GM21447 (cell line): ENCODE results near the gene PLSCR2.
"Not testable (repeated sequence)": the region's sequence is repeated elsewhere in the genome, so short reads cannot be mapped to it uniquely, and the experiment has no call there.

Experiments
- ATAC-seq: cut with Tn5 transposase; IDR thresholded peaks from one replicate; pipeline ENCODE4 v1.9.1; 2021; ENCODE audit not compliant: unreplicated experiment

Gene PLSCR2

GRCh38 chr3:146421819-146422759 lies 47.3 kb downstream of the PLSCR2 start:
- ATAC-seq: no peak

GRCh38 chr3:146416366-146416765 lies 53.0 kb downstream of the PLSCR2 start:
- no peak for ATAC-seq

DNA sequence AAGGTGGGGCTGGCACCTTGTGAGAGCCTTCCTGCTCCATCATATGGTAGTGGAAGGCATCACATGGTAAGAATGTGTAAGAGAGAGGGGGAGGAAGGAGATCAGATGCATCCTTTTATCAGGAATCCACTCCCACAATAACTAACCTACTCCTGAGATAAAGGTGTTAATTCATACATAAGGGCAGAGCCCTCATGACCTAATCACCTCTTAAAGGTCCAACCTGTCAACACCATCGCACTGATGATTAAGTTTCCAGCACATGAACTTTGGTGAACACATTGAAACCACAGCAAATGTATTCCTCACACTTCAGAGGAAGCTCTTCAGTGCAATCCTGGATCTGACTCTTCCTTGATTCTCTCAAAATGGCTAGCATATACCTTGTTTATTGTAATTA lies 55.4 kb downstream of the PLSCR2 start:
- no peak for ATAC-seq

- not testable (repeated sequence) for ATAC-seq
Measured at GRCh38 chr3:146412711-146413110, 56.6 kb downstream of the PLSCR2 start.

DNA sequence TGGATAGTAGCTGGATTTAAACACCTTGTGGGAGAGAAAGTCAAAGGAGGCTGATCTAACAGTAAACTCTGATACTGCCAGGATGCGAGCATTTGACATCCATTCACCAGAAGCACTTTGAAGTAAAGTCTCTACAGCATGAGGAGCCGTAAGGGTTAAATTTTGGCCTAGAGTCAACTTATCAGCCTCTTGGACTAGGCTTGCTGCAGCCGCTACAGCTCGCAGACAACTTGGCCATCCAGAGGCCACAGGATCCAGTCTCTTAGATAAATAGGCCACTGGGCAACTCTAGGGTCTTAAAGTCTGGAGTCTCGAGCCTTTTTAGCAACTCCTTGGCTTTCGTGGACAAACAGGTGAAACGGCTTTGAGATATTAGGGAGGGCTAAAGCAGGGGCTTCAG lies 61.4 kb downstream of the PLSCR2 start:
- no peak for ATAC-seq

GRCh38 chr3:146404436-146404835 lies 64.9 kb downstream of the PLSCR2 start:
- no peak for ATAC-seq

DNA sequence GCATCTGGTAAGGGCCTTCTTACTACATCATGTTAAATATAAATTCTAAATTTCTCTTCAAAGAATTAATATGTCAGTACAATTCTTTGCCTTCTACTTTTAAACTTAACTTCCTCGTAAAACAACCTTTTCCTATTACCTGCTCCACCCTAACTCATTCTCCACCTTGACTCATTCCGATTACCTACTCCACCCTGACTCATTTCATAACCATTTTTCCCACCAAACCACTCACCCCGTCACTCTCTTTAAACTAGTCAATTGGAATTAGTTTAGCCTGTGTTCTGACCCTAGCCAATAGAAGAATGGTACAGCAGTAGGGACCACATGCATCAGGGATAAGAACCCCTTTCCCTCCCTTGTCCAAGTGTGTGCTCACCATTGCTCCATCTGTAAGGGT lies 65.6 kb downstream of the PLSCR2 start:
- no peak for ATAC-seq

DNA sequence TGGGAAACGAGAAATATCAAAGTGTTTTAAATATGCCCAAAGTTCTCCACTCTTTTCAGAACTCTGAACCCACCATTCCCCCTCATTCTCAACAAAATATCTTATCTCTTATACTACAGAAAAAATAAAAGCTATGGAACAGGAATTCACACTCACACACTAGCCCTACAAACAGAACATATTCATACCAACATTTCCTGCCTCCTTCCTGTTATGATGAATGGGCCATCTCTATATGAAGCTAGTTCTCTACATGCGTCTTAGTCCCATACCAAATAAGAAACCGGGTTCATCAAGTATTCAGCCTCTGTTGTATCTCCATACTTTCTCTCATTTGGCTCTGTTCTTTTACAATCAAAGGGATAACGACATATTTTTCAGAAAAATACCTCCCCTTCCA lies 72.6 kb downstream of the PLSCR2 start:
- no peak for ATAC-seq

GRCh38 chr3:146395164-146395563 lies 74.2 kb downstream of the PLSCR2 start:
- ATAC-seq: no peak

DNA sequence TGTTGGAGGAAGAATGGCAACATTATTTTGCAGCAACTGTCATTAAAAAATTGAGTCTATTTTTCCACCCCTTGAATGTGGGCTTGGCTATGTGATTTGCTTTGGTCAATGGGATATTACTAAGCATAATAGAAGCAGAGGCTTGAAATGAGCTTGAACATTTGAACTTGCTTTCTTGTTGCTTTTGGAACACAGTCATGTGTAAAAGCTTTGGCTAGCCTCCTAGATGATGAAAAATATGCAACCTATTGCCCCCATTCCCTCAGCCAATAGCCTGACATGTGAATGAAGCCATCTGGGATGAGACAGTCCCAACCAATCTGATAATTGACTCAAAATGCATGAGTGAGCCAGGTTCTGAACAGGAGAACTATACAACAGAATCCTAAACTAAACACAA lies 78.4 kb downstream of the PLSCR2 start:
- ATAC-seq: no peak

DNA sequence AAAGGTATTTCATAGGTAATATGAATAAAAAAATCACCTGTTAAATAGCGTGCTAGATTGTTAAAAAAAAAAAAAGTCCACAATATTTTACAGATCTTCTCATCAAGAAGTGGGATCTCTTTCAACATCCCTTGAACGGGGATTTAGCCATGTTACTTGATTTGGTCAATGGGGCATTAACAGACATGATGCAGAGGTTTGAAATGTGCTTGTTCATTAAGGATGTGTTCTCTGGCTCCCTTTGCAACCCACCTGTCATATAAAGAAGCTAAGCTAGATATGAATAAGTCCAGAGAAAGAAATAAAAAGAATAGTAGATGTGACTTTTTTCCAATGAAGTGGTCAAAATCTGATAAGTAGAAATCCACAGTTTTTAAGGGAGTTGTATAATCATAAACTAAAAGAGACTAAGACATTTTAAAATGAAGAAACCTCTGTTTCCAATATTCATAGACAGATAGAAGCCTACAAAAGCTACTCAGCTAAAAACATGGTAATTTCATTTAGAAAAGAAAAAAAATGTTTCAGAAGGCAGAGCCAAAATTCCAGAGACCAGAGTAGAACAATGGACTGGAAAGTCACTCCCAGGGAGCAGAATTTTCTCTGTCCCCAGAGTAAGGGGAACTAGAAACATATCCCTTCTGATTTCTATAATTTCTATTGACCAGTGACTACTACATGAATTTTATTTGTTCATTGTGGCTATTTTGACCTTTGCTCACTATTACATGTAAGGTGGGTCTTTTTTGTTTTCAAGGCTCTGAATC lies 79.2 kb downstream of the PLSCR2 start:
- ATAC-seq: no peak

DNA sequence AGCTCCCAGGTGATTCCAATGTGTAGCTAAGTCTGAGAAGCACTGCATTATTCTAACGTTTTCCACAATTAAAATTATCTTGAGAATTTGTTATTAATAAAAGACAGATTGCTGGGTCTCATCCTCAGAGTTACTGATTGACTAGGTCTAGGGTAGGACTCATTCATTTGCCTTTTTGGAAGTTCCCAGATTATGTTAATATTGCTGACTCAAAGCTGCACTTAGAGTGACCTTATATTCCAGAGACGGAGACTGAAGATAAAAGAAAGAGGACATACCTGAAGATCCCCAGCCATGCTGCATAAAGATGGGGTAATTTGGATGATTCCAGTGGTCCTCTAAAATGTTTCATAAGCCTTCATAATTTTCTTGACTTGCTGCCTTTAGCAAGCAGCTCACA lies 81.8 kb downstream of the PLSCR2 start:
- no peak for ATAC-seq

GRCh38 chr3:146386936-146387335 lies 82.4 kb downstream of the PLSCR2 start:
- ATAC-seq: no peak

GRCh38 chr3:146384786-146385185 lies 84.6 kb downstream of the PLSCR2 start:
- no peak for ATAC-seq
